Trophoblast cell (in vitro differentiated cells and primary cell): ENCODE results near the gene TRIM67.

Source experiments
- DNase-seq, 2 donors: peaks; one replicate each; pipeline ENCODE4 v3.0.0-alpha.2; 2016
- H2AFZ ChIP-seq: 2 replicates; pipeline ENCODE4 v1.6.1; 2013; ENCODE audit warnings: low read length, moderate library complexity, mild to moderate bottlenecking; ENCODE audit not compliant: insufficient read depth, poor library complexity
- H2AK5ac ChIP-seq: 2 replicates; pipeline ENCODE4 v1.6.1; 2013; ENCODE audit warnings: mild to moderate bottlenecking, low read length
- H2BK120ac ChIP-seq: 2 replicates; pipeline ENCODE4 v1.6.1; 2013; ENCODE audit warnings: low read length, mild to moderate bottlenecking, moderate library complexity; ENCODE audit not compliant: insufficient read depth, poor library complexity
- H2BK12ac ChIP-seq: 2 replicates; pipeline ENCODE4 v1.6.1; 2013; ENCODE audit warnings: mild to moderate bottlenecking, low read length, moderate library complexity
- H2BK5ac ChIP-seq: 2 replicates; pipeline ENCODE4 v1.6.1; 2013; ENCODE audit warnings: low read length, low read depth, moderate library complexity, mild to moderate bottlenecking; ENCODE audit not compliant: poor library complexity
- H3K14ac ChIP-seq: 2 replicates; pipeline ENCODE4 v1.6.1; 2013; ENCODE audit warnings: mild to moderate bottlenecking, low read length
- H3K18ac ChIP-seq: 2 replicates; pipeline ENCODE4 v1.6.1; 2013; ENCODE audit warnings: mild to moderate bottlenecking, low read length
- H3K23ac ChIP-seq: 2 replicates; pipeline ENCODE4 v1.6.1; 2013; ENCODE audit warnings: low read length
- H3K27ac ChIP-seq: 2 replicates; pipeline ENCODE4 v1.5.1; 2013; ENCODE audit warnings: low read depth, mild to moderate bottlenecking, inconsistent platforms, low read length, moderate library complexity
- H3K27me3 ChIP-seq: 2 replicates; pipeline ENCODE4 v1.6.1; 2013; ENCODE audit warnings: inconsistent platforms, mild to moderate bottlenecking, low read length, moderate library complexity; ENCODE audit not compliant: insufficient read depth
- H3K36me3 ChIP-seq, 2 experiments: 1 replicate in 1 of 2; 2 replicates in 1 of 2; pipeline ENCODE4 v1.6.1; 2013; ENCODE audit warnings: low read length in 2 of 2, mild to moderate bottlenecking in 2 of 2, moderate library complexity in 1 of 2; ENCODE audit not compliant: insufficient read depth in 2 of 2, control insufficient read depth in 1 of 2
- H3K4ac ChIP-seq: 2 replicates; pipeline ENCODE4 v1.6.1; 2013; ENCODE audit warnings: low read depth, mild to moderate bottlenecking, low read length, moderate library complexity
- H3K4me1 ChIP-seq, 2 experiments: 1 replicate in 1 of 2; 2 replicates in 1 of 2; pipeline ENCODE4 v1.6.1; 2013; ENCODE audit warnings: low read length in 2 of 2, mild to moderate bottlenecking in 2 of 2, moderate library complexity in 1 of 2; ENCODE audit not compliant: insufficient read depth in 2 of 2, control insufficient read depth in 1 of 2
- H3K4me2 ChIP-seq: 2 replicates; pipeline ENCODE4 v1.6.1; 2013; ENCODE audit warnings: inconsistent platforms, mild to moderate bottlenecking, low read length, moderate library complexity
- H3K4me3 ChIP-seq: 2 replicates; pipeline ENCODE4 v1.5.1; 2013; ENCODE audit warnings: mild to moderate bottlenecking, low read depth, low read length, inconsistent platforms
- H3K79me1 ChIP-seq: one replicate; pipeline ENCODE4 v1.6.1; 2013; ENCODE audit warnings: low read length
- H3K79me2 ChIP-seq: 2 replicates; pipeline ENCODE4 v1.6.1; 2013; ENCODE audit warnings: low read length, mild to moderate bottlenecking; ENCODE audit not compliant: control insufficient read depth, insufficient read depth, poor library complexity
- H3K9ac ChIP-seq: 2 replicates; pipeline ENCODE4 v1.6.1; 2013; ENCODE audit warnings: mild to moderate bottlenecking, low read length
- H3K9me3 ChIP-seq: 2 replicates; pipeline ENCODE4 v1.6.1; 2013; ENCODE audit warnings: low read depth, mild to moderate bottlenecking, control low read depth, inconsistent platforms, low read length; ENCODE audit not compliant: insufficient read depth
- H4K12ac ChIP-seq: 2 replicates; pipeline ENCODE4 v1.6.1; 2013; ENCODE audit warnings: low read depth, mild to moderate bottlenecking, low read length, moderate library complexity
- H4K8ac ChIP-seq: 2 replicates; pipeline ENCODE4 v1.6.1; 2013; ENCODE audit warnings: low read depth, mild to moderate bottlenecking, low read length, moderate library complexity
- H4K91ac ChIP-seq: one replicate; pipeline ENCODE4 v1.6.1; 2013; ENCODE audit warnings: low read depth, mild to moderate bottlenecking, low read length, moderate library complexity
- WGBS: extraction: QIAGEN DNeasy Blood & Tissue Kit; methylation state at CpG from one replicate; pipeline ENCODE4 v1.1.7; 2013; ENCODE audit warnings: missing lambda C conversion rate; ENCODE audit not compliant: insufficient read length, insufficient coverage; ENCODE audit errors: extremely low coverage; 5-methylcytosine and 5-hydroxymethylcytosine counted together

TRIM67 gene

DNA sequence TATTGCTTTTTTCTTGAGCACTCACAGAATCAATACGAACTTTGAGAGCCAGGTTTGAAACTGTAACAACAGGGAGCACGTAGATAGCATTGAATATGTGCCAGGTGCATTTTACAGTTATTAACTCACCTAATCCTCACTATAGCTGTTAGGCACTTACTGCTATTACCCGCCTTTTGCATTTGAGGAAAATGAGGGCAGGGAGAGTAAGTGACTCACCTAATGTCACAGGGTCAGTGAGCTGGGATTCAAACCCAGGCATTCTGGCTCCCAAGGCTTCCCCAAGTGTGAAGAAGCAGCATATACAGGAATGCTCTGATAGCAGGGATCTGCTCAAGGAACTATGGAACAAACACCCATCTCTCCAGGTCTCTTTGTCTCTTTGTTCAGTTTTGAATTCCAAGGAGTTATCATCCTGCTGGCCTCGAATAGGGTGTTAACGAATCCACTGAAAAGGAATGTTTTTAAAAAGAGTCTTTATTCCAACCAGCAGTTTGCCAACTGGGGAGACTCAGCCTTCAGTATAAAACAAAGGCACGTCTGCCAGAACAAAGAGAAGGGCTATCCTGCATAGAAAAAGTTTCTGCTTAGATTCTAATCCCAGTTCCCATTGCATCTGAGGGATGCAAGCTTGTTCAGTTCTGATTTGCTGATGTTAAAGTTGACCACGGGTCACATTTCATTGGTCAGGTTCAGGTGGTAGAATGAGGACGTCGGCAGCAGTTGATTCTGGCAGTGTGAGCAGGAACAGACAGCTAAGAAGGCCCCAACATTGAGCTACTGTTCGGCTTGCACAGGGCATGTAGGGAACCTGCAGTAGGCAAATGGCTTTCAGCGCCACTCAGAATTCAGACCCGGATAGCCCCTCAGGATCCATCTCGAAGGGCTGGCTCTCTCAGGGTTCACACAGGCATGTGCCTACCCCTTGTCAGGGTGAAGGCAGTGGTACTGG is 22.1 kb downstream of the TRIM67 start:
- H3K27ac ChIP-seq = no peak overlapping the region
- no peak overlapping the region for H3K9ac ChIP-seq
- no peak overlapping the region for H3K14ac ChIP-seq
- H3K79me2 ChIP-seq = no peaks in the 10 kb centered on the region
- H2AFZ ChIP-seq = no peak overlapping the region
- H3K18ac ChIP-seq = no peak overlapping the region
- H4K8ac ChIP-seq = no peak overlapping the region
- H3K23ac ChIP-seq = no peak overlapping the region
- no peaks in the 10 kb centered on the region for H3K4me1 ChIP-seq
- no CpG with 5 or more reads among the region's 13 CpGs for WGBS
- H3K79me1 ChIP-seq = no peaks in the 10 kb centered on the region
- no peak overlapping the region for H4K91ac ChIP-seq
- no peaks in the 10 kb centered on the region for H3K27me3 ChIP-seq
- H3K36me3 ChIP-seq = no peaks in the 10 kb centered on the region
- no peak overlapping the region for H4K12ac ChIP-seq
- no peak overlapping the region for H2BK12ac ChIP-seq
- peaks cover 1% of the 10 kb centered on the region for H3K9me3 ChIP-seq
- H2BK120ac ChIP-seq = no peak overlapping the region
- H3K4me3 ChIP-seq = no peak overlapping the region
- no peak overlapping the region for H3K4ac ChIP-seq
- H3K4me2 ChIP-seq = no peak overlapping the region
- H2AK5ac ChIP-seq = no peak overlapping the region
- peak in 1 of 2 donors; percentile 3 for DNase-seq
- H2BK5ac ChIP-seq = no peak overlapping the region

DNA sequence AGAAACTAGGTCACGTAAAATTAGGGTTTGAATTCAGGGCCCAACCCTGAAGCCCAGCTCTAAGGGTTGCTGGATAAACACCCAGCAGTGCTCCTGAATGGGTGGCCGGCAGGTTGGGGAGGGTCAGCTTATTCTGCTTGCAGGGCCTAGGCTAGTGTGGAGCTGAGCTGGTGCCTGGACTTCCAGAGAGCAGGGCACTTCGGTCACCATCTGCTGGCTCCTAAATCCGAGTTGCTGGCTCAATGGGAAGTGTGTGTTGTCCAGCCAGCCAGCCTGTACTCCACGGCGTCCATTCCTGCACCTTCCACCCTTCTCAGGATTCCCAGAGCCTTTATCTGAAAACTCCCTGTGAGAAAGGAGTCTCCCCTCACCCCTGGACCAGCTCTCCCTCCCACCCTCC is 23.0 kb downstream of the TRIM67 start:
- H3K23ac ChIP-seq = no peak overlapping the region
- no peak overlapping the region for H2BK12ac ChIP-seq
- no CpG with 5 or more reads among the region's 6 CpGs for WGBS

GRCh38 chr1:231185391-231185790 is 23.5 kb downstream of the TRIM67 start:
- Histone ChIP-seq H3K4me3 (no peak overlapping the region), H2BK12ac (no peak overlapping the region), H3K9me3 (peaks cover 3% of the 10 kb centered on the region), H3K79me2 (no peaks in the 10 kb centered on the region), H3K27me3 (no peaks in the 10 kb centered on the region), H3K27ac (no peak overlapping the region), H3K4me1 (no peaks in the 10 kb centered on the region), H3K4ac (no peak overlapping the region), H3K14ac (no peak overlapping the region), H4K12ac (no peak overlapping the region), H2AFZ (no peak overlapping the region), H2BK5ac (no peak overlapping the region), H3K9ac (no peak overlapping the region), H3K18ac (no peak overlapping the region), H3K79me1 (no peaks in the 10 kb centered on the region), H3K4me2 (no peak overlapping the region), H3K23ac (no peak overlapping the region), H2AK5ac (no peak overlapping the region), H3K36me3 (no peaks in the 10 kb centered on the region), H4K91ac (no peak overlapping the region), H2BK120ac (no peak overlapping the region), H4K8ac (no peak overlapping the region)
- no CpG with 5 or more reads among the region's 11 CpGs for WGBS
- no peak for DNase-seq

More for the DNA sequence above, 23.0 kb downstream of the TRIM67 start:
- Histone ChIP-seq H3K79me1 (no peaks in the 10 kb centered on the region), H3K18ac (no peak overlapping the region), H3K79me2 (no peaks in the 10 kb centered on the region), H3K4me3 (no peak overlapping the region), H2BK120ac (no peak overlapping the region), H3K36me3 (no peaks in the 10 kb centered on the region), H2AK5ac (no peak overlapping the region), H3K27ac (no peak overlapping the region), H3K9me3 (peaks cover 2% of the 10 kb centered on the region), H2AFZ (no peak overlapping the region), H3K4me1 (no peaks in the 10 kb centered on the region), H4K12ac (no peak overlapping the region), H3K4me2 (no peak overlapping the region), H3K14ac (no peak overlapping the region), H4K91ac (no peak overlapping the region), H3K4ac (no peak overlapping the region), H3K9ac (no peak overlapping the region), H3K27me3 (no peaks in the 10 kb centered on the region), H4K8ac (no peak overlapping the region), H2BK5ac (no peak overlapping the region)
- no peak for DNase-seq

- Histone ChIP-seq H3K9ac (no peak overlapping the region), H3K4ac (no peak overlapping the region), H3K4me3 (no peak overlapping the region), H3K79me2 (no peaks in the 10 kb centered on the region), H2BK5ac (no peak overlapping the region), H2AFZ (no peak overlapping the region), H4K8ac (no peak overlapping the region), H3K9me3 (peaks cover 6% of the 10 kb centered on the region), H3K4me1 (no peaks in the 10 kb centered on the region), H3K27ac (no peak overlapping the region), H3K36me3 (no peaks in the 10 kb centered on the region), H3K79me1 (no peaks in the 10 kb centered on the region), H2BK120ac (no peak overlapping the region), H3K4me2 (no peak overlapping the region), H3K27me3 (no peaks in the 10 kb centered on the region), H4K12ac (no peak overlapping the region), H2AK5ac (no peak overlapping the region), H3K23ac (no peak overlapping the region), H3K14ac (no peak overlapping the region), H3K18ac (no peak overlapping the region), H2BK12ac (no peak overlapping the region), H4K91ac (no peak overlapping the region)
- DNase-seq = no peak
- no CpG with 5 or more reads among the region's 11 CpGs for WGBS
Observed at GRCh38 chr1:231186356-231187115, 24.7 kb downstream of the TRIM67 start.
